Hematopoietic multipotent progenitor cell treated with erythropoietin and hydrocortisone succinate and interleukin-3 and kit ligand, for 4 days (in vitro differentiated cells): ENCODE measurements around the gene ARMH3.

Experiments used
- DNase-seq: peaks from one replicate; pipeline ENCODE4 v3.0.0-alpha.2; 2015

The ARMH3 gene

DNA sequence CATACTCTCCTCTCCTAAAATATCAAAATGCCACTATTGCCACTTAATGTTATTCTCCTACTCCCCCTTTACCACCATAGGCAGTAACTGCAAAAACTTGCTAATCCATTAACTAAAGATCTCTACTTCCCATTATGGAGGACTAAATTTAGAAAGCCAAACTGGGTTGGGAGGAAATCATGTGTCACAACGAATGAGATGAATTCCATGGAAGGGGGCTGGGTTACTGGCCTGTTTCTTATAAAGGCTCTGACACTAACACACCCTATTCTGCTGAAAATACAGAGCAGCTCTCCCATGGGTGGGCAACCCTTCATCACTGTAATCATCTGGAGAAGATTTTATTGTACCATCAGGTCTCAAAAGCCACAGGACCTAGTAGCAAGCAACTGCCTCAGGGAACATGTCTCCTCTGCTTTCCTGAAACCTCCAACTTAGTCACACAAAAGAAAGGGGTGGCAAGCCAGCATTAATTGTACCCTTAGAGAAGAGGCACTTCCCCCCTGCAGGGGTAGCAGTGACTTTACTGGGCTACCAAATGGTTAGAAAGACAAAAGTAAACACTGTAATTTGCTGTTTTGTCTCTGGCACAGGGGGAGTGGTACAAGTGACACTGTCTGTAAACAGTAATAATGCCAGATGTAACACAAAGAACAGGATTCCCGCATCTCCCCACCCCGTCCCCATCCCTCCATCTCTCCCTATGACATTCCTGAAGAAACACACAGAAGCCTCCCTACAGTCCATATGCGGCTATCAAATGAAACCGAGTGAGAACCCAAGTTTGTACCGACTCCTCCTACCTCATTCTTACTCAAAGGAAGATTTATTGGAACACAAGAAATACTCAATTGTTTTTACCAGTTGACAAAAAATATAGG, 81.6 kb downstream of the ARMH3 start:
- peak; percentile 44 for DNase-seq

- no peak for DNase-seq
Measured at GRCh38 chr10:101972761-101973160, 83.2 kb downstream of the ARMH3 start.

DNA sequence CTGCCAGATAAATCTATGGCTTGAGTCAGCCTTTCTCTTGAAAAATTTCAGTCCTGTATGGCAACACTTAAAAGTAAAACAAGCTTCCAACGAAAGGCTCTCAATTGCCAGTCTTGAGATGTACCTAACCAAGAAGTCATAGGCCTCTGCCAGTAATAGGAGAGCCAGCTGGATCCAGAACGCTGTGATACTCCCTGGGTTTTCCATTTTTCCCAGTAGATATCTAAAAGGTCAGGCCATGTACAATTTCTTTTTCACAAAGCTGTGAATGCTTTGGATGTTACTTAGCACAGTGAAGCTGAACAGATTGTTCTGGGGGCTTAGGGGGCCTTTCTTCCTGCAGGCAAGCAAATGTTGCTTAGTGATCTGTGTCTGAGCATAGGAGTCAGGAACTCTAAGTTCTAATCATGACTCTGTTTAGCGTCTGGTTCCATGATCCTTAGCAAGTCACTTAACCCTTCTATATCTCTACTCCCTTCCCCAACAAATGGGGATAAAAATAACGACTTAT, 86.5 kb downstream of the ARMH3 start:
- no peak for DNase-seq

DNA sequence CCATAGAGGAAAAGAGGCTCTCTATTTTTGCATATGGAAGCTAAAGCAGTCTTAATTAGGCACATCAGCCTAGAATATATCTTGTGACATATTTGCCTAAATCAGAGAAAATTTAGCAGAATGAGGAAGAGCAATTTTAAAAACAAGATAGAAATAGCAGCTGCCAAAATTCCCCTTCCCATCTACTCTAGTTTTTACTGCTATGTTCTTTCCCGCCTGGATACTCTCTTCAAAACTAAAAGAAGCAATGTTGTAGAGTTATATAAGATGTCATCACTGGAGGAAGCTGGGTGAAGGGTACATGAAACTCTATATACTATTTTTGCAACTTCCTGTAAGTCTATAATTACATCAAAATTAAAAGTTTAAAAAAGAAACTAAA, 87.0 kb downstream of the ARMH3 start:
- DNase-seq, result no peak

DNA sequence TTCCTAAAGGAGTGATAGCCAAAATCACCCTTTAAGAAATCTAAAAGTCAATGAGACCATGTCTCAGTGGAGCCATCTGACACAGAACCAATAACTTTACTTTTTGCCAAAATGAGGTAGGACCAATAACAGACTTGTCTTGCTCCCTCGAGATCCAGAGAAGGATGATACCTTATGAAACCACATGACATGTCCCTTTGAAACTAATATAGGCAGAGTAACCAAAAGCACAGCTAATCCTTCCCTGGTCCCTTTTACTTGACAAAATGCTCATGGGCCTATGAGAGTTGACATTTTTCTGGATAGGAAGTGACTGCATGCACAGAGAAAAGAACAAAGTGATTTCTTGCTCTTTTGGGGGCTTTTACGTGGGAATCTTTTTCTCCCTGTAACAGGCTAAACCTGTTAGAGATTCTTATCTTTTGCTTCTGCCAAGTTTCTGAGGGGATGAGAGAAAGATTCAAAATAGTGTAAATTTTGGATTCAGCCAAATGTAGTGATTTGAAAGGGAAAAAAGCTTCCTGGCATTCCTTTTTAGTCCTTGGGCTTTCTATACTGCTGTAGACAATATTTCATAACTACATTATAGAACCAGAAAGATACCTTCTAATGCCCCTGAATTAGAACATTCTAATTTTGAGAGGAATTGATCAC, 87.6 kb downstream of the ARMH3 start:
- DNase-seq, result no peak

- no peak for DNase-seq
Measured at GRCh38 chr10:101967713-101968112, 88.3 kb downstream of the ARMH3 start.

DNA sequence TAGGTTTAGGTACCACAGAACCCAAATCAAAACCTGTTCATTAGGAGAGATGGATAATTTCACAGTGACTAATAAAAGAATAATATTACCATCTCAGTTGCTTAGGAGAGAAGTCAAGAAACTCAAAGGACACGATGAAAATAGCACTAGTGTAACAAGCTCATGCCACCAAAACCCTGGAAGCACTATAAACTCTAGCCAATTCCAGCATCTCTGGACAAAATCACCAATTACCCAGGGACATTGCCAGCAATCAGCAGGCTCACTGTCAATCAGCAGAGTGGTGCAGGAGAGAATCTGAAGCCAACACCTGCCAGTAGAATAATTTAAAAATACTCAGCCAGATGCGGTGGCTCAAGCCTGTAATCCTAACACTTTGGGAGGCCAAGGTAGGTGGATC, 88.9 kb downstream of the ARMH3 start:
- DNase-seq, result no peak

- DNase-seq, result no peak
Measured at GRCh38 chr10:101965075-101965765, 90.8 kb downstream of the ARMH3 start.

- no peak for DNase-seq
Measured at GRCh38 chr10:101961591-101962498, 94.1 kb downstream of the ARMH3 start.

DNA sequence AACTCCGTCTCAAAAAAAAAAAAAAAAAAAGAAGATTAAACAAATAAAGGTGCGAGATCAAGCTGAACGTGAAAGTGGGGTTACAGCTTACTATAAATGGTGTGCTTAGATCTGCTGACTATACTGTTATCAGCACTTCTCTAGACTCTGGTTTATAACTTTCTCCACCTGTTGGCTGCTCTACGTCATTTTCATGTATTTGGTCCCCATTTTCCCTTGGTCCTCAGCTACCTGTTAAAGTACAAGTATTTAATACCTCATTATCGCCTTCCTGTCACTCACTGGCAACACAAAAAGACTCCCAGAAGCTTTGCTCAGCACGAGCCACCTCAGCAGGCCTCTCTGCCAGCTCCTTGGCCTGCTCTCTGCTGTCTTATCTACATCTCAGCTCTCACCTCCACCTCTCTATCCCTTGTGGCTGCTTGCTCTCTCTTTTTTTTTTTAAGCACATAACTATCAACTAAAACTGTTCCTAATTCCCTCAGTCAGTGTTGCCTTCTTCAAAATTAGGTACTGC, 95.0 kb downstream of the ARMH3 start:
- DNase-seq, result no peak

DNA sequence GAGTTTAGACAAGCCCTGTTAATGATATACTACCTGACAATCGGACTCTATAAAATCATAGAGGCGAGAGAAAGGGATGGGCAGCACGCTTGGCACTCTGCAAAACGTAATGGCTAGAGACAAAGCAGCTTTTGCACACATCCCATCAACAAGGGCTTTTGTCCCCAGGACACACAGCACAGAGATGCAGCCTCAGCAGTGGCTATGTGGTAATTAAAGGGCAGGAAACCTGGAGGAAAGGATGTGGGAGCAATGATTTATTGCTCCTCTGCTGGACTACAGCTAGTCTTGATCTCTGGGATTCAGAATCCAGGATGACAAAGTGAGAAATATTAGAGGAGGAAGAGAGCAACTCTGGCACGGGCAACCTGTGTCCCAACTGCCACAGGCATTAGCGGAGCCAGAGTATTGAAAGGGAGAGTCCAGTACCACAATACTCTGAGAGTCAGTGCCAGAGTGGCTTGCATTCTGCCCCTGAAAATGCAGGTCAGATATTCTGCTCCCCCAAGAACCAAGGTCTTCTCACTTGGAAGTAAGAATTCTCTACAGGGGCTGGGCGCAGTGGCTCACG, 96.5 kb downstream of the ARMH3 start:
- DNase-seq, result no peak

GRCh38 chr10:101958691-101959090, 97.3 kb downstream of the ARMH3 start:
- DNase-seq, result no peak

DNA sequence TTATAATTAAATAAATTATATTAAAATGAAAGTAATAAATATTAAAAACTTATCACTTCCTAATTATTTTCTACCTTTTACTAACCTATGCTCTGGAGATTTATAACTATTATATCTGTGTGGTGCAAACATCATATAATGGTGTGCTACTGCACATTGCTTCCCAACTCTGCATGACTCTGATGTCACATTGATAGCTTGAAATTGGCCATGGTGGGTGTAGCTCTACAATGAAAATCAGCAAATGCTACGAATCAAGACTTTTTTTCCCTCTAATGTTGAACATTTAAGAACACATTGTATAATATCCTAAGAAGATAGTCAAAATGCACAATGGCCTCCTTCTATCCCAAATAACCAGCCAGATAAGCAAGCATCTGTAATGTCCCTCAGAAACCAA, 99.1 kb downstream of the ARMH3 start:
- DNase-seq, result no peak

DNA sequence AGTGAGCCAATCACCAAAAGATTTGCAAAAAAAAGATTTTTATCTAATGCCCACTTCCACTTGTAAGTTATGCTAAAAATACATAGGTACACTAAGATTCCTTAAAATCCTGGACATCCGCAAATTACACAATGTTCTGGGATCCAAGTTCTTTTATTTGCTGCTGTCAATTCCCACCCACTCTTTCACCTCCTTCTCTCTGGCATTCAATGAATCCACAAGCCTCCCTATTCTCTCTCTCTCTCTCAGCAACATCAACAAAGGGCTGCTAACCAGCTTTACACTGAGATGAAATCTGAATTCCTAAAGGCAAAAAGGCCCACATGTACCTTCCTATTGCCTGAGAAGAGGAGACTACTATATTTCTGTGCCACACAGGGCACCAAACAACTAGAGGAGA, 99.9 kb downstream of the ARMH3 start:
- no peak for DNase-seq

DNA sequence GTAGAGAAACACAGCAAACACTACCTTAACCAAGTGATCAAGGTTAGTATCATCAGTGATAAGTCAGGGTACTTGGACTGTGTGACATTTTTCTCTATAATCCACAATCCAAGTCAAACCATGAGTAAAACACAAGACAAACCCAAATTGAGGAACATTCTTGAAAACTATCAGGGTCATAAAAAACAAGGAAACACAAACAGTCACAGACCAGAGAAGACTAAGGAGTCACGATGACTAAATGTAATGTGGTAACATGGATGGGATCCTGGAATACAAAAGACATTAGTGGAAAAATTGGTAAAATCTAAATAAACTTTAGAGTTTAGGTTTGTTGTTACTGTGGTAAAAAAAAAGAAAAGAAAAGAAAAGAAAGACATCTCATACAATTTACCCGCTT, 103.8 kb downstream of the ARMH3 start:
- DNase-seq, result no peak

- DNase-seq, result no peak
Measured at GRCh38 chr10:101950213-101950612, 105.8 kb downstream of the ARMH3 start.

DNA sequence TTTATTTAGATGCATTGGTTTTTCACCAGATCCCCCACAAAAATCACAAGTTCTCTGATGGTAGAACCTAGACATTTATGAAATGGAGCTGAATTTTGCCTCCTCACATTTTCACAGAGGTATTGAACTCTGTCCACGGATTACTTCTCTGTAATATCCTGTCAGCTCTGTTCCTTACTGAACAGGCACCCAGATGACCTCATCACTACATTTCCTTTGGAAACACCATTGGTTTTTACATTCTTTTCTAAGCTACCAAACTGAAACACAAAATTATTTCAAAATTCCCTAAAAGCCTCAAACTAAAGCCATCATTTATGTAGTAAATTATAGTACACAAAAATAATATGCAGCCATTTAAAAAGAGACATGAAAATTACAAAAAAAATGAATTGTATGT, 114.1 kb downstream of the ARMH3 start:
- no peak for DNase-seq

DNA sequence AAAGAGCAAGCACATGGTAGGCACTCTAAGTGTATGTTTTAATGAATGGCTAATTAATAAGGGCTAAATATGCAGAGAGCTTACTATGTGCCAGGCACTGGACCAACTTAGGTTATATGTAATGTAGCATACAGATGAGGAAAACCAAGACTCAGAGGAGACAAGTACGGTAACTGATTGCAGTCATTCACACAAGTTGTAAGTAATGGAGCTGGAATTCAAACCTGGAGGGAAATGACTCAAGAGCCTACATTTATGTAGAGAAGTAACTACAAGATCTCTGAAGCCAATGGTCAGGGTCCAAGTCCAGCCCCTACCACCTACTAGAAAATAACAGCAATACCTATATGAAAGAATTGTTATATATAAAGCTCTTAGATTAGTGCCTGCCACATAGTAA, 115.1 kb downstream of the ARMH3 start:
- DNase-seq, result no peak

GRCh38 chr10:101939729-101940128, 116.2 kb downstream of the ARMH3 start:
- no peak for DNase-seq

GRCh38 chr10:101939008-101939648, 116.8 kb downstream of the ARMH3 start:
- no peak for DNase-seq

- DNase-seq, result no peak
Measured at GRCh38 chr10:101938305-101939007, 117.5 kb downstream of the ARMH3 start.
